ENCODE data around the gene INSC. TPM values are rescaled to one million over a fixed set of nuclear protein-coding genes. Genes with fewer than 3 reads are reported as not detected.

The INSC gene
- total RNA-seq, 4 donors from 2014 or later = 1.3 to 11.4 (median 2.6) TPM

DNA sequence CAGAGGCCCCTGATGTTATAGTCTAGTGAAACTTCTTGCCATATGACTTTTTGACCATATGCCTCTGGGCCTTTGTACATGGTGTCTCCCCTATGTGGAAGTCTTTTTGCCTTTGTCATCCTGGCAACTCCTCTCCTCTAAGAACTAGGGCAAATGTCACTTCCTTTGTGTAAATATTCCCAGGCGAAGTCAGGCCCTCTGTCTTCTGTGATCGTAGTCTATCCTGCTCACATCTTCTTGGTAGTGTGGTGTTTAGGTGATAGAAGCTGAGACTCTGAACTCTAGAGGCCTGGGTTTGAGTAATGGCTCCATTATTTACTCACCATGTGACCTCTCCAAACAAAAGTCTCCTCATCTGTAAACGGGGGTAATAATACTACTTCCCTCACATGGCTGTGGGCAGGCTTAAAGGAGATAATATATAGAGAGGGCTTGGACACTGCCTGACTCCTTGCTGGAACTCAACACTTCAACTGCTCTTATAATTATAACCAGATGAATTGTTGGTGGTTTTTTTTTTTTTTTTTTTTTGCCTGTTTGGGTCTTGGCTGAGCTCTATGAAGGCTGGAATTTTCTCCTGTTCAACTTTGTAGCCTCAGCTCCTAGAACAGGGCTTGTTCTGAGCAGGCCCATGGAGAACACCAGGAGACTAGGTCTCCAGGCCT, 43.8 kb downstream of the INSC start:
- H3K9me3 ChIP-seq = no peaks in the 10 kb centered on the region
- no peak overlapping the region for H3K4me3 ChIP-seq
- no peaks in the 10 kb centered on the region for H3K4me1 ChIP-seq
- WGBS, 2 donors (ENCODE audit: low coverage in 1 of 2) = 52 to 62% methylated on average over 3 of the region's 3 CpGs
- no peaks in the 10 kb centered on the region for H3K36me3 ChIP-seq
- TF ChIP-seq EP300 (IDR thresholded peaks at IDR 0.05) = no peak
- TF ChIP-seq POLR2A (IDR thresholded peaks at IDR 0.05) = no peak
- no peak for TF ChIP-seq POLR2AphosphoS5 (IDR thresholded peaks at IDR 0.05)
- TF ChIP-seq, protein P1, sequence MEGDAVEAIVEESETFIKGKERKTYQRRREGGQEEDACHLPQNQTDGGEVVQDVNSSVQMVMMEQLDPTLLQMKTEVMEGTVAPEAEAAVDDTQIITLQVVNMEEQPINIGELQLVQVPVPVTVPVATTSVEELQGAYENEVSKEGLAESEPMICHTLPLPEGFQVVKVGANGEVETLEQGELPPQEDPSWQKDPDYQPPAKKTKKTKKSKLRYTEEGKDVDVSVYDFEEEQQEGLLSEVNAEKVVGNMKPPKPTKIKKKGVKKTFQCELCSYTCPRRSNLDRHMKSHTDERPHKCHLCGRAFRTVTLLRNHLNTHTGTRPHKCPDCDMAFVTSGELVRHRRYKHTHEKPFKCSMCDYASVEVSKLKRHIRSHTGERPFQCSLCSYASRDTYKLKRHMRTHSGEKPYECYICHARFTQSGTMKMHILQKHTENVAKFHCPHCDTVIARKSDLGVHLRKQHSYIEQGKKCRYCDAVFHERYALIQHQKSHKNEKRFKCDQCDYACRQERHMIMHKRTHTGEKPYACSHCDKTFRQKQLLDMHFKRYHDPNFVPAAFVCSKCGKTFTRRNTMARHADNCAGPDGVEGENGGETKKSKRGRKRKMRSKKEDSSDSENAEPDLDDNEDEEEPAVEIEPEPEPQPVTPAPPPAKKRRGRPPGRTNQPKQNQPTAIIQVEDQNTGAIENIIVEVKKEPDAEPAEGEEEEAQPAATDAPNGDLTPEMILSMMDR (IDR thresholded peaks at IDR 0.05) = no peak
- ATAC-seq = no peak
- no peak overlapping the region for H3K27ac ChIP-seq
- no peaks in the 10 kb centered on the region for H3K27me3 ChIP-seq

DNA sequence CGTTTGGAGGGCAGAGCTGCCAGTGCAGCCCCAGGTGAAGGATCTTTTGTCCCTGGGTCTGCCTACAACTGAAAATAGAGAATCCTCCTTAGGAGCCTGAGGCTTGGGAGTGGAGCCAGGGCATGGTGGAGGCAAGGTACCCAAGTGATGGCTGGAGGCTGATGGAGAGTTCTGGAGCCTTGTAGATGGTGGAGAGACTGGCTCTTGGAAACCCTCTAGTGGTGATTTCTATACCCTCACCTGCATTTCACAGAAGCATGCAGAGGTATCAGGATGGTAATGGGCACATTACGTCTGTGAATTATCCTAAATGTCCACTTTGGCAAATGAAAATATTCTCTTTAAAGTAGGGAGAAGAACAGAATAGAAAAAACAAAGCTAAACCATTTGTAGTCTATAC, 44.4 kb downstream of the INSC start:
- 33 to 36% methylated on average over 1 of the region's 2 CpGs for WGBS, 2 donors (ENCODE audit: low coverage in 1 of 2)
- no peaks in the 10 kb centered on the region for H3K4me1 ChIP-seq
- H3K27ac ChIP-seq = no peak overlapping the region
- H3K9me3 ChIP-seq = no peaks in the 10 kb centered on the region
- ATAC-seq = no peak
- no peak overlapping the region for H3K4me3 ChIP-seq
- TF ChIP-seq, protein P1 (IDR thresholded peaks at IDR 0.05) = no peak
- TF ChIP-seq POLR2A (IDR thresholded peaks at IDR 0.05) (no peak), EP300 (IDR thresholded peaks at IDR 0.05) (no peak)
- H3K36me3 ChIP-seq = no peaks in the 10 kb centered on the region
- H3K27me3 ChIP-seq = no peaks in the 10 kb centered on the region

DNA sequence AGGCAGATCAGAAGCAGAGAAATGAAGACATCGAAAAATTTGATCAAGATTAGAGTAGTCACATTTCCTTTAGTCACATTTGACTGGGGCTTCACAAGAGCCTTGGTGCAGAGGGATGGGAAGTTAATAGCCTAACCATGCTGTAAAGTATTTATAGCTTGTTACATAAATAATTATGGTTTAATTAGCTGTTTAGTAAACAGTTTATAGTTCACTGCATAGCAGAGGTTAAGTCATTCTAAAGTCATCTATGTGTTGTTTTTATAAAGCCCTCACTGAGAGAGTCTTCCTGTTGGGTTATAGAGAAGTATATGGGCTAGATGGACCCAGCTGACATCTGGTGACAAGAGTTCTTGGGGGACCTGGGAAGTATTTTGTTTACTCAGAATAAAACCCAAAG, 47.1 kb downstream of the INSC start:
- no peaks in the 10 kb centered on the region for H3K27me3 ChIP-seq
- no peaks in the 10 kb centered on the region for H3K9me3 ChIP-seq
- no peak overlapping the region for H3K27ac ChIP-seq
- H3K36me3 ChIP-seq = no peaks in the 10 kb centered on the region
- no peaks in the 10 kb centered on the region for H3K4me1 ChIP-seq
- ATAC-seq = no peak
- 41 to 62% methylated on average over 1 of the region's 1 CpG for WGBS, 2 donors (ENCODE audit: low coverage in 1 of 2)
- no peak overlapping the region for H3K4me3 ChIP-seq
- TF ChIP-seq POLR2AphosphoS5 (IDR thresholded peaks at IDR 0.05) = no peak
- no peak for TF ChIP-seq POLR2A (IDR thresholded peaks at IDR 0.05)
- TF ChIP-seq, protein P1 (IDR thresholded peaks at IDR 0.05) = no peak
- no peak for TF ChIP-seq EP300 (IDR thresholded peaks at IDR 0.05)

DNA sequence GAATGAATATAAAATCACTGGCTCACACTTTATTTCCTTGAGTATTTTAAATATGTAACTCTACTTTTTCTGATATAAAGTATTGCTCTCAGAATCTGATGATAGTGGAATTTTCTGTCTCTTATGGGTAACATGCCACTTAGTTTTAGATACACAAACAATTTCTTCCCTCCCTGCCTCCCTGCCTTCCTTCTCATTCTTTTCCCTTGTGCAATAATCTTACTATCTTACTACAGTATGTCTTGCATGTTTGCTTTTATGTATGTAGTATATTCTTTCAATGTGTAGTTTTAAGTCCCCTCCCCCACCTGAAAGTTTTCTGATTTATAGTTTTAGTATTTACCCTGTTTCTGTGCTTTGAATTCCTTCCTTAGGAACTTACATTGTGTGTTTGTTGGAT, 48.4 kb downstream of the INSC start:
- Histone ChIP-seq H3K4me3 (no peak overlapping the region), H3K9me3 (no peaks in the 10 kb centered on the region), H3K4me1 (no peaks in the 10 kb centered on the region), H3K36me3 (no peaks in the 10 kb centered on the region), H3K27me3 (no peaks in the 10 kb centered on the region), H3K27ac (no peak overlapping the region)
- no peak for TF ChIP-seq POLR2A (IDR thresholded peaks at IDR 0.05)
- no peak for TF ChIP-seq POLR2AphosphoS5 (IDR thresholded peaks at IDR 0.05)
- no peak for TF ChIP-seq EP300 (IDR thresholded peaks at IDR 0.05)
- TF ChIP-seq, protein P1 (IDR thresholded peaks at IDR 0.05) = no peak
- no peak for ATAC-seq

DNA sequence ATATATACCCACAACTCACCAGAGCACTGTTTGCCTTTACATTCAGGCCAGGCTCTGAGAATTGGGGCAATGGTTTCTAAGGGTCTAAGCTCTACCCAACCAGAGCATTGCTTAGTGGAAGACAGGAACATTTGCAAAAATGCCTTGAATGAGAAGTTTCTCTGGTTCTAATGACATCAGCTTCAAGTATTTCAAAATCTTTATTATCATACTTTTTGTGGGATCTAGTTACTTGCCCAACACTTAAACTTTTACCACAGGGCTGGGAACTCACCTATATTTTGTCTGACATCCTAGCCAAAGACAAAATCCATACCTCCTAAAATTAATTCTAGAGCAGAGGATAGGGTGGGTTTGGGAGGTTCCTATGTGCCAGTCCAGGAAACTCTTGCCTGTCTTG, 51.5 kb downstream of the INSC start:
- H3K9me3 ChIP-seq = no peaks in the 10 kb centered on the region
- no peaks in the 10 kb centered on the region for H3K4me1 ChIP-seq
- no peak overlapping the region for H3K27ac ChIP-seq
- no peak for ATAC-seq
- TF ChIP-seq POLR2A (IDR thresholded peaks at IDR 0.05) (no peak), POLR2AphosphoS5 (IDR thresholded peaks at IDR 0.05) (no peak), EP300 (IDR thresholded peaks at IDR 0.05) (no peak)
- TF ChIP-seq, protein P1 (IDR thresholded peaks at IDR 0.05) = no peak
- no peaks in the 10 kb centered on the region for H3K36me3 ChIP-seq
- no peaks in the 10 kb centered on the region for H3K27me3 ChIP-seq
- H3K4me3 ChIP-seq = no peak overlapping the region

All from gastroesophageal sphincter (tissue), 4 donors.